ENCODE results near the gene C7orf33.

Gene C7orf33

GRCh38 chr7:148615085-148615730, 24.6 kb downstream of the C7orf33 start:
- TF ChIP-seq CTCF (IDR thresholded peaks at IDR 0.05) = no peak
- Histone ChIP-seq H3K27ac (no peak overlapping the region), H3K4me3 (no peak overlapping the region)
- DNase-seq (ENCODE audit: low spot score) = no peak

- no peak for DNase-seq (ENCODE audit: low spot score)
- no peak for TF ChIP-seq CTCF (IDR thresholded peaks at IDR 0.05)
- Histone ChIP-seq H3K27ac (no peak overlapping the region), H3K4me3 (no peak overlapping the region)
These were observed 30.3 kb downstream of the C7orf33 start for GRCh38 chr7:148620749-148621359.

- H3K4me3 ChIP-seq = no peak overlapping the region
- no peak overlapping the region for H3K27ac ChIP-seq
- no peak for TF ChIP-seq CTCF (IDR thresholded peaks at IDR 0.05)
- DNase-seq (ENCODE audit: low spot score) = no peak
These were observed 31.0 kb downstream of the C7orf33 start for GRCh38 chr7:148621563-148621962.

- DNase-seq (ENCODE audit: low spot score) = no peak
- Histone ChIP-seq H3K4me3 (no peak overlapping the region), H3K27ac (no peak overlapping the region)
- no peak for TF ChIP-seq CTCF (IDR thresholded peaks at IDR 0.05)
These were observed 32.5 kb downstream of the C7orf33 start for GRCh38 chr7:148622887-148623585.

GRCh38 chr7:148623586-148624282, 33.2 kb downstream of the C7orf33 start:
- no peak overlapping the region for H3K4me3 ChIP-seq
- no peak for TF ChIP-seq CTCF (IDR thresholded peaks at IDR 0.05)
- H3K27ac ChIP-seq = no peak overlapping the region
- DNase-seq (ENCODE audit: low spot score) = no peak

- no peak overlapping the region for H3K4me3 ChIP-seq
- DNase-seq (ENCODE audit: low spot score) = no peak
- TF ChIP-seq CTCF (IDR thresholded peaks at IDR 0.05) = no peak
- H3K27ac ChIP-seq = no peak overlapping the region
These were observed 34.2 kb downstream of the C7orf33 start for GRCh38 chr7:148624735-148625134.
